GM12878 (cell line): ENCODE data around the gene PRM1. TPM values are rescaled to one million over a fixed set of nuclear protein-coding genes. Genes with fewer than 3 reads are reported as not detected.

Experiments
- NR2F1 ChIP-seq: fragments of 450-650 bp; conservative IDR thresholded peaks from 2 replicates; pipeline ENCODE4 v1.6.1; 2017; ENCODE audit warnings: mild to moderate bottlenecking
- PKNOX1 ChIP-seq: fragments of 450-650 bp; IDR thresholded peaks from 2 replicates; pipeline ENCODE4 v1.6.1; 2016; ENCODE audit warnings: mild to moderate bottlenecking
- SIX5 ChIP-seq: IDR thresholded peaks from 2 replicates; pipeline ENCODE4 v1.6.1; 2011; ENCODE audit warnings: mild to moderate bottlenecking, low read depth, low read length, moderate library complexity; ENCODE audit not compliant: severe bottlenecking
- ZBTB11 ChIP-seq: fragments of 450-650 bp; formaldehyde crosslinking; IDR thresholded peaks from 2 replicates; pipeline ENCODE4 v1.5.0; 2022; ENCODE audit warnings: mild to moderate bottlenecking, missing genetic modification characterization
- polyA plus RNA-seq, 11 experiments: library from polyadenylated mRNA; depleted of rRNA in 4 of 11; unstranded in 6 of 11; stranded (reverse) in 5 of 11; fragments of >200 nt; fragmentation: Nextera tagmentation in 4 of 11; fragmentation: Illumina TruSeq in 1 of 11; extraction: Ambion mirVana in 4 of 11; extraction: Trizol in 1 of 11; gene quantifications; 1 replicate in 1 of 11; 2 replicates in 10 of 11; pipeline versions ENCODE4 v1.2.1 to v1.2.3, GENCODE V29; 2011 to 2016; ENCODE audit warnings: inconsistent platforms in 2 of 11, missing spikeins in 2 of 11, low read depth in 1 of 11
- total RNA-seq, 4 experiments: library from RNA; depleted of rRNA in 3 of 4; stranded (reverse); fragments of >200 nt in 3 of 4; fragmentation: Illumina TruSeq in 1 of 4; extraction: Trizol in 1 of 4; gene quantifications; 2 replicates each; pipeline versions ENCODE4 v1.2.1 to v1.2.3, GENCODE V29; 2013 to 2021

Gene PRM1
- total and polyA plus RNA-seq, 10 of the 15 experiments (the other 5 are each of a cell fraction or from before 2014, with no cell fraction given): 0.20 TPM; not detected in 9

GRCh38 chr16:11325404-11326083, 44.4 kb upstream of the PRM1 start (continued):
- TF ChIP-seq ZBTB11 (CRISPR knock-in tag) (no peak), PKNOX1 (no peak), NR2F1 (no peak), SIX5 (no peak)
